ENCODE data around the gene GPBP1L1. TPM values are rescaled to one million over a fixed set of nuclear protein-coding genes. Genes with fewer than 3 reads are reported as not detected.

Gene GPBP1L1
- polyA plus RNA-seq, 1 donor from 2014 or later = 55.1 TPM

GRCh38 chr1:45644661-45645060, 41.7 kb downstream of the GPBP1L1 start:
- Histone ChIP-seq H4K20me1 (ENCODE audit: insufficient read depth) (no peaks in the 10 kb centered on the region), H3K9me2 (ENCODE audit: insufficient read depth, low read length) (no peaks in the 10 kb centered on the region), H3K9ac (ENCODE audit: low read length) (no peak overlapping the region), H3K4me3 (ENCODE audit: low read length) (no peak overlapping the region), H3K27me3 (ENCODE audit: insufficient read depth, low read depth, low read length) (no peaks in the 10 kb centered on the region), H3K4me2 (ENCODE audit: low read length) (no peak overlapping the region), H3K79me2 (replicated peaks; ENCODE audit: insufficient read depth, low read length) (no peaks in the 10 kb centered on the region), H2AFZ (ENCODE audit: low read depth, low read length) (no peak overlapping the region), H3K9me3 (ENCODE audit: low read length) (no peaks in the 10 kb centered on the region), H3K27ac (ENCODE audit: low read length) (no peak overlapping the region), H3K36me3 (ENCODE audit: insufficient read depth, low read length) (no peaks in the 10 kb centered on the region), H3F3A (ENCODE audit: insufficient read depth, low read length, poor library complexity, severe bottlenecking) (no peaks in the 10 kb centered on the region)
- TF ChIP-seq EP300 (conservative IDR thresholded peaks at IDR 0.05; ENCODE audit: poor library complexity, severe bottlenecking) (no peak), EZH2 (IDR thresholded peaks at IDR 0.05; ENCODE audit: borderline replicate concordance, insufficient read depth, low read length, poor library complexity, severe bottlenecking) (no peak)
- TF ChIP-seq, protein P1, sequence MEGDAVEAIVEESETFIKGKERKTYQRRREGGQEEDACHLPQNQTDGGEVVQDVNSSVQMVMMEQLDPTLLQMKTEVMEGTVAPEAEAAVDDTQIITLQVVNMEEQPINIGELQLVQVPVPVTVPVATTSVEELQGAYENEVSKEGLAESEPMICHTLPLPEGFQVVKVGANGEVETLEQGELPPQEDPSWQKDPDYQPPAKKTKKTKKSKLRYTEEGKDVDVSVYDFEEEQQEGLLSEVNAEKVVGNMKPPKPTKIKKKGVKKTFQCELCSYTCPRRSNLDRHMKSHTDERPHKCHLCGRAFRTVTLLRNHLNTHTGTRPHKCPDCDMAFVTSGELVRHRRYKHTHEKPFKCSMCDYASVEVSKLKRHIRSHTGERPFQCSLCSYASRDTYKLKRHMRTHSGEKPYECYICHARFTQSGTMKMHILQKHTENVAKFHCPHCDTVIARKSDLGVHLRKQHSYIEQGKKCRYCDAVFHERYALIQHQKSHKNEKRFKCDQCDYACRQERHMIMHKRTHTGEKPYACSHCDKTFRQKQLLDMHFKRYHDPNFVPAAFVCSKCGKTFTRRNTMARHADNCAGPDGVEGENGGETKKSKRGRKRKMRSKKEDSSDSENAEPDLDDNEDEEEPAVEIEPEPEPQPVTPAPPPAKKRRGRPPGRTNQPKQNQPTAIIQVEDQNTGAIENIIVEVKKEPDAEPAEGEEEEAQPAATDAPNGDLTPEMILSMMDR (IDR thresholded peaks at IDR 0.05; ENCODE audit: poor library complexity, severe bottlenecking) = no peak

DNA sequence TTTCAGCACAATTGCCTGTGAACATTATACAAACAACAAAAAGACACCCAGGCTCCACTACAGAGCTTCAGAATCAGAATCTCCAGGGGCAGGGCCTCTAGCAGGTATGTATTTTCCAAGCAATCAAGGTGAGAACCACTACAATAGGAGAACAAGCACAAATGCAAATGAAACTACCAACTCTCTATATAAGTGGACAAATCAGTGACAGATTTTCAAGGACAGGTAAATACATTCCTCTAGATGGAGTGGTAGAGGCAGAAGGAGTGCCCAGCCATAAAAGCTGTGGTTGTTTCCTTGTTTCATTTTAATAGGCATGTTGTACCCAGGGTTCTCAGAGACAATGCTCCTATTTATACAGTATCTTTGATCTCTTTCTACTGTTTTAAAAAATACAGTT, 42.4 kb downstream of the GPBP1L1 start:
- Histone ChIP-seq H3K9ac (ENCODE audit: low read length) (no peak overlapping the region), H3K27me3 (ENCODE audit: insufficient read depth, low read depth, low read length) (no peaks in the 10 kb centered on the region), H3F3A (ENCODE audit: insufficient read depth, low read length, poor library complexity, severe bottlenecking) (no peaks in the 10 kb centered on the region), H3K27ac (ENCODE audit: low read length) (no peak overlapping the region), H3K79me2 (replicated peaks; ENCODE audit: insufficient read depth, low read length) (no peaks in the 10 kb centered on the region), H3K36me3 (ENCODE audit: insufficient read depth, low read length) (no peaks in the 10 kb centered on the region), H3K9me2 (ENCODE audit: insufficient read depth, low read length) (no peaks in the 10 kb centered on the region), H3K9me3 (ENCODE audit: low read length) (no peaks in the 10 kb centered on the region), H3K4me3 (ENCODE audit: low read length) (no peak overlapping the region), H4K20me1 (ENCODE audit: insufficient read depth) (no peaks in the 10 kb centered on the region), H2AFZ (ENCODE audit: low read depth, low read length) (no peak overlapping the region), H3K4me2 (ENCODE audit: low read length) (no peak overlapping the region)
- TF ChIP-seq EZH2 (IDR thresholded peaks at IDR 0.05; ENCODE audit: borderline replicate concordance, insufficient read depth, low read length, poor library complexity, severe bottlenecking) (no peak), EP300 (conservative IDR thresholded peaks at IDR 0.05; ENCODE audit: poor library complexity, severe bottlenecking) (no peak), SMC3 (conservative IDR thresholded peaks at IDR 0.05; ENCODE audit: poor library complexity) (no peak), POLR2AphosphoS5 (IDR thresholded peaks at IDR 0.05) (no peak), RAD21 (conservative IDR thresholded peaks at IDR 0.05) (no peak), TAF1 (IDR thresholded peaks at IDR 0.05; ENCODE audit: low read depth) (no peak), REST (IDR thresholded peaks at IDR 0.05; ENCODE audit: borderline replicate concordance) (no peak), MXI1 (conservative IDR thresholded peaks at IDR 0.05; ENCODE audit: poor library complexity, severe bottlenecking) (no peak)
- TF ChIP-seq, protein P1 (IDR thresholded peaks at IDR 0.05; ENCODE audit: poor library complexity, severe bottlenecking) = no peak

Data from neural cell (in vitro differentiated cells).